DOHH2 (cell line): ENCODE measurements around the gene SETX.

Source experiments
- H3F3A ChIP-seq: fragments of 200-600 bp; sonication (generic), shearing (Covaris generic); 2 replicates; pipeline ENCODE4 v1.6.0; 2016; ENCODE audit warnings: antibody characterized with exemption, mild to moderate bottlenecking; ENCODE audit not compliant: control insufficient read depth, insufficient read depth
- H3K27ac ChIP-seq: fragments of 200-600 bp; sonication (generic); 2 replicates; pipeline ENCODE4 v1.5.1; 2014; ENCODE audit warnings: low read depth, mild to moderate bottlenecking, low read length, moderate library complexity
- H3K27me3 ChIP-seq: fragments of 200-600 bp; sonication (generic); 2 replicates; pipeline ENCODE4 v1.6.1; 2014; ENCODE audit warnings: mild to moderate bottlenecking, low read length, mixed read lengths; ENCODE audit not compliant: control insufficient read depth
- H3K36me3 ChIP-seq: fragments of 200-600 bp; sonication (generic); 2 replicates; pipeline ENCODE4 v1.6.1; 2014; ENCODE audit warnings: mild to moderate bottlenecking, low read length, moderate library complexity, mixed read lengths; ENCODE audit not compliant: control insufficient read depth
- H3K4me1 ChIP-seq: fragments of 200-600 bp; sonication (generic); 2 replicates; pipeline ENCODE4 v1.6.1; 2014; ENCODE audit warnings: mild to moderate bottlenecking, low read length, mixed read lengths; ENCODE audit not compliant: control insufficient read depth
- H3K4me2 ChIP-seq: fragments of 200-600 bp; sonication (generic); 2 replicates; pipeline ENCODE4 v1.6.0; 2014; ENCODE audit warnings: mild to moderate bottlenecking, low read length, moderate library complexity
- H3K4me3 ChIP-seq: fragments of 200-600 bp; sonication (generic); 2 replicates; pipeline ENCODE4 v1.5.1; 2014; ENCODE audit warnings: mild to moderate bottlenecking, low read length, mixed read lengths
- H3K79me2 ChIP-seq: fragments of 200-600 bp; sonication (generic); 2 replicates; pipeline ENCODE4 v1.6.1; 2014; ENCODE audit warnings: mild to moderate bottlenecking, low read length, mixed read lengths; ENCODE audit not compliant: control insufficient read depth
- H3K9me2 ChIP-seq: fragments of 200-600 bp; sonication (generic); replicated peaks from 2 replicates; pipeline ENCODE4 v1.6.1; 2014; ENCODE audit warnings: mild to moderate bottlenecking, low read length, mixed read lengths; ENCODE audit not compliant: control insufficient read depth
- H3K9me3 ChIP-seq: fragments of 200-600 bp; sonication (generic); 2 replicates; pipeline ENCODE4 v1.6.1; 2014; ENCODE audit warnings: antibody characterized with exemption, low read length, mixed read lengths; ENCODE audit not compliant: control insufficient read depth, insufficient read depth
- H4K20me1 ChIP-seq: fragments of 200-600 bp; sonication (generic); 2 replicates; pipeline ENCODE4 v1.6.0; 2014; ENCODE audit warnings: low read depth, mild to moderate bottlenecking, antibody characterized with exemption, low read length, moderate library complexity; ENCODE audit not compliant: control insufficient read depth, insufficient read depth
- EZH2phosphoT487 ChIP-seq: fragments of 200-600 bp; sonication (generic); IDR thresholded peaks from 2 replicates; pipeline ENCODE4 v1.6.1; 2017; ENCODE audit warnings: borderline replicate concordance, mild to moderate bottlenecking, antibody characterized with exemption, low read length, moderate library complexity, mixed read lengths
- TF ChIP-seq, protein P1 (sequence below): fragments of 200-600 bp; sonication (generic); IDR thresholded peaks from one replicate; pipeline ENCODE4 v1.5.1; 2014; ENCODE audit warnings: antibody characterized with exemption, mild to moderate bottlenecking, low read depth, low read length; ENCODE audit not compliant: poor library complexity, severe bottlenecking

The SETX gene

DNA sequence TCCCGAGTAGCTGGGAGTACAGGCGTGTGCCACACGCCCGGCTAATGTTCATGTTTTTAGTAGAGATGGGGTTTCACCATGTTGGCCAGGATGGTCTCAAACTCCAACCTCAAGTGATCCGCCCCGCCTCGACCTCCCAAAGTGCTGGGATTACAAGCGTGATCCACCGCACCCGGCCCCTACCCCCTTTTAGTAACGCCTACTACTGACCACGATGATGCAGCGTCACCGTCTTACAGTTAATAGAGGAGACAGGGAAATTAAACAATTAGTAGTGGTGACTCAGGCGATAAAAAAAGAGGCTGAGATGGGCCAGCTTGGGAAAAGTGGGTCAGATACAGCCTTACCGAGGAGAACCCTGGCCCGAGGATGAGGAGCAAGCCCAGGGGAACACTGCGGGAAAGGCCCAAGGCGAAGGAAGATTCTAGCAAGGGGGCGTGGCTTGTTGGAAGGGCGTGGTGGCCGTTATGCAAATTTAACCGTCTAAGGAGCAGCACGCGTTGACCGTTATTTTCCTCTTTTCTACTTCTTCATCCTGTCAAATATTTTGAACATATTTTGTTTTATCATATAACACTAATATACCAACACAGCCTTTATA, 1.6 kb upstream of the SETX start:
- Histone ChIP-seq H3K9me3 (no peaks in the 10 kb centered on the region), H3K4me1 (peaks cover 53% of the 10 kb centered on the region), H3K27ac (no peak overlapping the region), H3K4me3 (no peak overlapping the region), H4K20me1 (0 out of 2 replicates have a peak, but pooled peaks cover 4% of the 10 kb centered on the region), H3K9me2 (no peaks in the 10 kb centered on the region), H3F3A (peaks cover 14% of the 10 kb centered on the region), H3K36me3 (peaks cover 31% of the 10 kb centered on the region), H3K79me2 (peaks cover 33% of the 10 kb centered on the region), H3K27me3 (no peaks in the 10 kb centered on the region), H3K4me2 (no peak overlapping the region)
- TF ChIP-seq EZH2phosphoT487 = no peak
- TF ChIP-seq, protein P1, sequence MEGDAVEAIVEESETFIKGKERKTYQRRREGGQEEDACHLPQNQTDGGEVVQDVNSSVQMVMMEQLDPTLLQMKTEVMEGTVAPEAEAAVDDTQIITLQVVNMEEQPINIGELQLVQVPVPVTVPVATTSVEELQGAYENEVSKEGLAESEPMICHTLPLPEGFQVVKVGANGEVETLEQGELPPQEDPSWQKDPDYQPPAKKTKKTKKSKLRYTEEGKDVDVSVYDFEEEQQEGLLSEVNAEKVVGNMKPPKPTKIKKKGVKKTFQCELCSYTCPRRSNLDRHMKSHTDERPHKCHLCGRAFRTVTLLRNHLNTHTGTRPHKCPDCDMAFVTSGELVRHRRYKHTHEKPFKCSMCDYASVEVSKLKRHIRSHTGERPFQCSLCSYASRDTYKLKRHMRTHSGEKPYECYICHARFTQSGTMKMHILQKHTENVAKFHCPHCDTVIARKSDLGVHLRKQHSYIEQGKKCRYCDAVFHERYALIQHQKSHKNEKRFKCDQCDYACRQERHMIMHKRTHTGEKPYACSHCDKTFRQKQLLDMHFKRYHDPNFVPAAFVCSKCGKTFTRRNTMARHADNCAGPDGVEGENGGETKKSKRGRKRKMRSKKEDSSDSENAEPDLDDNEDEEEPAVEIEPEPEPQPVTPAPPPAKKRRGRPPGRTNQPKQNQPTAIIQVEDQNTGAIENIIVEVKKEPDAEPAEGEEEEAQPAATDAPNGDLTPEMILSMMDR = no peak

DNA sequence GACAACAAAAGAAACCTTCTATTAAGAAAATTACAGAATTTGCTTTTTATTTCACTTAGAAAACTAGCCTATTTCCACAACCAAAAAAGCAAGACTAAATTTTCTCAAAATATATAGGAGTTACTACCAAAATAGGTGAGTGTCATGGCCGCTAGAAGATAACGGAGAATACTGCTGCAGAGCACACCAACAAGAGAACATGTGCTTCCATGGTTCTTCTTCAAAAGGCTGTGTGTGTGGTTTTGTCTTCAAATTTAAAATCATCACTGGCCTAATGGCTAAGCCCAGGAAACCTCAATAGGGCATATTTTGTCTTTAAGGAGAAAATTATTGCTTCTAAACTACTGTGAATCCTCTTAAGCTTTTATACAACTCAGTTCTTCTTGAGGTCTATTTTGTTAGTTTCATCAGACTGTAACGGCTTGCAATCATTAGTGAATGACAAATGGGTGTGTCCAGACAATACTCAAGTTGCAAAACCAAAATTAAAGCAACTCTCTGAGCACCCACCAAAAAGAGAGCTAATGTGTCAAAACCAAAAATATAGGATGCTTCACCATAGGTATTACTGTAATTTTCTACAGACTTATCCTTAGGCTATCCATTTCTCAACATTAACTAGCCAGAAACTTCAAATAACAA, 3.3 kb downstream of the SETX start:
- H3K4me3 ChIP-seq = peak overlapping the region; percentile 86
- H3K27ac ChIP-seq = peak overlapping the region; percentile 81
- peaks cover 80% of the 10 kb centered on the region for H3K36me3 ChIP-seq
- H3K79me2 ChIP-seq = peaks cover 74% of the 10 kb centered on the region
- H4K20me1 ChIP-seq = peaks cover 8% of the 10 kb centered on the region; the same call in 1 of the 2 replicates
- no peaks in the 10 kb centered on the region for H3K27me3 ChIP-seq
- no peaks in the 10 kb centered on the region for H3K9me2 ChIP-seq
- H3K4me2 ChIP-seq = peak overlapping the region; percentile 74
- no peak for TF ChIP-seq EZH2phosphoT487
- TF ChIP-seq, protein P1 = no peak
- no peaks in the 10 kb centered on the region for H3K9me3 ChIP-seq
- H3F3A ChIP-seq = peaks cover 11% of the 10 kb centered on the region; the same call in 1 of the 2 replicates
- H3K4me1 ChIP-seq = peaks cover 63% of the 10 kb centered on the region

GRCh38 chr9:132350861-132351315, 3.9 kb downstream of the SETX start:
- Histone ChIP-seq H3K4me3 (peak overlapping the region; percentile 86), H4K20me1 (peaks cover 8% of the 10 kb centered on the region; the same call in 1 of the 2 replicates), H3K4me2 (peak overlapping the region; percentile 74), H3K36me3 (peaks cover 87% of the 10 kb centered on the region), H3F3A (peaks cover 11% of the 10 kb centered on the region; the same call in 1 of the 2 replicates), H3K27me3 (no peaks in the 10 kb centered on the region), H3K9me3 (no peaks in the 10 kb centered on the region), H3K27ac (peak overlapping the region; percentile 81), H3K79me2 (peaks cover 79% of the 10 kb centered on the region), H3K4me1 (peaks cover 58% of the 10 kb centered on the region), H3K9me2 (no peaks in the 10 kb centered on the region)
- no peak for TF ChIP-seq EZH2phosphoT487
- TF ChIP-seq, protein P1 = no peak
